A549 (cell line): ENCODE results near the gene BSND. TPM values are rescaled to one million over a fixed set of nuclear protein-coding genes. Genes with fewer than 3 reads are reported as not detected.

Experiments
- ATAC-seq, 2 experiments: fragments of 200-7000 bp in 1 of 2; fragments of >200 bp in 1 of 2; cut with Nextera tagmentation in 1 of 2; cut with Tn5 transposase in 1 of 2; 3 replicates each; pipeline versions ENCODE4 v1.8.0 to v1.9.1; 2018 to 2020; ENCODE audit warnings: mild to moderate bottlenecking in 1 of 2, moderate library complexity in 1 of 2
- CTCF ChIA-PET: fragments of 300-600 bp; sonication (Branson Sonifier 250); formaldehyde crosslinking; extraction: SDS; loops from one replicate; lab custom pipeline; 2021; ENCODE audit warnings: antibody characterized with exemption, inconsistent platforms; lab: Yijun Ruan, JAX
- POLR2A ChIA-PET: fragments of 350-600 bp; formaldehyde crosslinking; extraction: SDS; loops from one replicate; lab custom pipeline; 2021; ENCODE audit warnings: antibody characterized with exemption, inconsistent platforms; lab: Yijun Ruan, JAX
- DNase-seq, 2 experiments: peaks; one replicate each; pipeline versions ENCODE4 v3.0.0 to v3.0.0-alpha.2; 2011 to 2016; ENCODE audit warnings: low read depth in 1 of 2, low spot score in 1 of 2
- FAIRE-seq: peaks from 2 replicates; lab custom pipeline; 2011; peaks lifted over from hg19 to GRCh38; lab: Jason Lieb, UNC
- H3K27ac ChIP-seq, 2 experiments: fragments of >200 bp; sonication (Bioruptor Twin); formaldehyde crosslinking; 3 replicates each; pipeline ENCODE4 v1.5.1; 2016 to 2017
- H3K4me1 ChIP-seq: fragments of >200 bp; sonication (Bioruptor Twin); formaldehyde crosslinking; 3 replicates; pipeline ENCODE4 v1.6.1; 2016
- H3K4me2 ChIP-seq: fragments of >200 bp; sonication (Bioruptor Twin); formaldehyde crosslinking; 3 replicates; pipeline ENCODE4 v1.6.1; 2016
- H3K4me3 ChIP-seq: fragments of >200 bp; sonication (Bioruptor Twin); formaldehyde crosslinking; 3 replicates; pipeline ENCODE4 v1.5.1; 2016
- H3K9me3 ChIP-seq: fragments of >200 bp; sonication (Bioruptor Twin); formaldehyde crosslinking; 3 replicates; pipeline ENCODE4 v1.6.1; 2016
- BHLHE40 ChIP-seq: IDR thresholded peaks from 2 replicates; pipeline ENCODE4 v1.6.1; 2012; ENCODE audit warnings: low read depth, low read length, inconsistent platforms
- GATA3 ChIP-seq: IDR thresholded peaks from 2 replicates; pipeline ENCODE4 v1.6.1; 2012; ENCODE audit warnings: borderline replicate concordance
- KDM5A ChIP-seq: fragments of 200-600 bp; sonication (generic); IDR thresholded peaks from 2 replicates; pipeline ENCODE4 v1.6.1; 2016; ENCODE audit warnings: antibody characterized with exemption, mild to moderate bottlenecking
- MAZ ChIP-seq: fragments of 150-350 bp; IDR thresholded peaks from 2 replicates; pipeline ENCODE4 v1.6.1; 2014; ENCODE audit warnings: antibody characterized with exemption, low read depth, low read length, borderline replicate concordance
- NFE2L2 ChIP-seq: fragments of 150-350 bp; conservative IDR thresholded peaks from 2 replicates; pipeline ENCODE4 v1.6.1; 2014; ENCODE audit warnings: low read length
- NR3C1 ChIP-seq: fragments of >200 bp; sonication (Bioruptor Twin); formaldehyde crosslinking; IDR thresholded peaks from 3 replicates; pipeline ENCODE4 v1.6.1; 2017
- POLR2AphosphoS2 ChIP-seq: conservative IDR thresholded peaks from 2 replicates; pipeline ENCODE4 v1.6.1; 2012; ENCODE audit warnings: low read length, improper control_type of control experiment, inconsistent platforms
- RAD21 ChIP-seq, 2 experiments: fragments of >200 bp in 1 of 2; sonication (Bioruptor Twin) in 1 of 2; formaldehyde crosslinking in 1 of 2; IDR thresholded peaks in 1 of 2; conservative IDR thresholded peaks in 1 of 2; 2 replicates in 1 of 2; 3 replicates in 1 of 2; pipeline ENCODE4 v1.6.1; 2012 to 2018; ENCODE audit warnings: inconsistent platforms in 1 of 2
- RARB ChIP-seq: fragments of 250-450 bp; sonication (Bioruptor Pico); IDR thresholded peaks from 2 replicates; pipeline ENCODE4 v1.8.0; 2021; ENCODE audit warnings: mild to moderate bottlenecking, moderate library complexity
- RFX5 ChIP-seq: fragments of 450-650 bp; IDR thresholded peaks from 2 replicates; pipeline ENCODE4 v1.7.1; 2014; ENCODE audit warnings: antibody characterized with exemption, mild to moderate bottlenecking, moderate library complexity
- TFCP2L1 ChIP-seq: fragments of 250-450 bp; sonication (Bioruptor Pico); IDR thresholded peaks from 2 replicates; pipeline ENCODE4 v1.5.0; 2021; ENCODE audit warnings: mild to moderate bottlenecking
- ZFP36 ChIP-seq: fragments of 450-650 bp; IDR thresholded peaks from 2 replicates; pipeline ENCODE4 v1.6.1; 2014; ENCODE audit warnings: borderline replicate concordance; ENCODE audit not compliant: partially characterized antibody
- ZSCAN20 ChIP-seq: fragments of 250-450 bp; sonication (Bioruptor Pico); IDR thresholded peaks from 2 replicates; pipeline ENCODE4 v1.8.0; 2022; ENCODE audit warnings: mild to moderate bottlenecking, moderate library complexity
- WGBS: methylation state at CpG from one replicate; pipeline ENCODE4 v1.1.6; 2017; ENCODE audit errors: missing lambda C conversion rate; 5-methylcytosine and 5-hydroxymethylcytosine counted together
- polyA plus RNA-seq, 4 experiments: library from polyadenylated mRNA; depleted of rRNA in 3 of 4; stranded (reverse); fragments of >200 nt; fragmentation: RNase III in 1 of 4; extraction: RNeasy Plus Mini Kit Qiagen cat#74134 plus additional on column Dnase treatment in 1 of 4; gene quantifications; 2 replicates in 3 of 4; 3 replicates in 1 of 4; pipeline ENCODE4 v1.2.3, GENCODE V29; 2011 to 2017
- TF ChIP-seq, protein P1 (sequence below): fragments of 450-650 bp; IDR thresholded peaks from 2 replicates; pipeline ENCODE4 v1.6.1; 2014; ENCODE audit warnings: antibody characterized with exemption
- TF ChIP-seq, protein P2 (sequence below): fragments of >200 bp; sonication (Bioruptor Twin); formaldehyde crosslinking; IDR thresholded peaks from 3 replicates; pipeline ENCODE4 v1.6.1; 2016
- TF ChIP-seq, protein P3 (sequence below): fragments of 150-350 bp; IDR thresholded peaks from 2 replicates; pipeline ENCODE4 v1.6.1; 2014; ENCODE audit warnings: low read depth, mild to moderate bottlenecking, low read length
- TF ChIP-seq, protein P4 (sequence below): fragments of >200 bp; sonication (Bioruptor Twin); formaldehyde crosslinking; IDR thresholded peaks from 2 replicates; pipeline ENCODE4 v1.6.1; 2016

Gene BSND
- polyA plus RNA-seq, 2 of the 4 experiments (the other 2 are of a cell fraction) = not detected

DNA sequence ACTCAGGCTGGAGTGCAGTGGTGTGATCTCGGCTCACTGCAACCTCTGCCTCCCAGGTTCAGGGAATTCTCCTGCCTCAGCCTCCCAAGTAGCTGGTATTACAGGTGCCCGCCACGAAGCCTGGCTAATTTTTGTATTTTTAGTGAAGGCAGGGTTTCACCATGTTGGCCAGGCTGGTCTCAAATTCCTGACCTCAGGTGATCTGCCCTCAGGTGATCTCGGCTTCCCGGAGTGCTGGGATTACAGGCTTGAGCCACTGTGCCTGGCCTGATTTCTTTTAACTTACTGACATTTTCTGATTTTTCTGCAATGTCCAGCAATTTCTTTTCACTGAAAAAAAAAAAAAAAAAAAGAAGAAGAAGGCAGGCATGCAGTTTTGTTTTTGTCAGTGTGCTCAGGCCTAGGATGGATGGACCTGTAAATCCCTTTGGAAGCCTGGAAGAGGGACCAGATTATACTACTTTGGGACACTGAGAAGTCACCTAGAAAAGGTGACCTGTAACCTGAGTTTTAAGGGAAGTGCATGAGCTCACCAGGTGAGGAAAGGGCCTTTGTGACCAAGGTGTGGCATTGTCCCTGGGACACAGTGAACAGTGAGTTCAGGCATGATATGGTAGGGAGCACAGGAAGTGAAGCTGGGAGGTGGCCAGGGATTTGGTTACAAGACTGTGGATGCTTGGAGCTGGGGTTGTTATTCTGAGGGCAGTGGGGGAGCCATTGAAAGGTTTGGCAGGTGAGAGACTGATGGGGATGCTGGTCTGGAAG lies 21.0 kb upstream of the BSND start:
- no peak for FAIRE-seq
- H3K9me3 ChIP-seq = no peaks in the 10 kb centered on the region
- 84% methylated on average over 4 of the region's 5 CpGs for WGBS
- POLR2A ChIA-PET = no interaction called here
- no peak overlapping the region for H3K4me3 ChIP-seq
- TF ChIP-seq NFE2L2 = no peak
- no peak for TF ChIP-seq ZFP36
- TF ChIP-seq RAD21 (conservative IDR thresholded peaks at IDR 0.05 in 1 of 2, IDR thresholded peaks at IDR 0.05 in 1 of 2) = no peak
- no peak for TF ChIP-seq TFCP2L1 (CRISPR knock-in tag)
- no peak for TF ChIP-seq NR3C1
- TF ChIP-seq, protein P1, sequence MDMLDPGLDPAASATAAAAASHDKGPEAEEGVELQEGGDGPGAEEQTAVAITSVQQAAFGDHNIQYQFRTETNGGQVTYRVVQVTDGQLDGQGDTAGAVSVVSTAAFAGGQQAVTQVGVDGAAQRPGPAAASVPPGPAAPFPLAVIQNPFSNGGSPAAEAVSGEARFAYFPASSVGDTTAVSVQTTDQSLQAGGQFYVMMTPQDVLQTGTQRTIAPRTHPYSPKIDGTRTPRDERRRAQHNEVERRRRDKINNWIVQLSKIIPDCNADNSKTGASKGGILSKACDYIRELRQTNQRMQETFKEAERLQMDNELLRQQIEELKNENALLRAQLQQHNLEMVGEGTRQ = no peak
- TF ChIP-seq RFX5 = no peak
- TF ChIP-seq, protein P2, sequence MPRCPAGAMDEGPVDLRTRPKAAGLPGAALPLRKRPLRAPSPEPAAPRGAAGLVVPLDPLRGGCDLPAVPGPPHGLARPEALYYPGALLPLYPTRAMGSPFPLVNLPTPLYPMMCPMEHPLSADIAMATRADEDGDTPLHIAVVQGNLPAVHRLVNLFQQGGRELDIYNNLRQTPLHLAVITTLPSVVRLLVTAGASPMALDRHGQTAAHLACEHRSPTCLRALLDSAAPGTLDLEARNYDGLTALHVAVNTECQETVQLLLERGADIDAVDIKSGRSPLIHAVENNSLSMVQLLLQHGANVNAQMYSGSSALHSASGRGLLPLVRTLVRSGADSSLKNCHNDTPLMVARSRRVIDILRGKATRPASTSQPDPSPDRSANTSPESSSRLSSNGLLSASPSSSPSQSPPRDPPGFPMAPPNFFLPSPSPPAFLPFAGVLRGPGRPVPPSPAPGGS = no peak
- TF ChIP-seq GATA3 = no peak
- TF ChIP-seq MAZ = no peak
- no peak for TF ChIP-seq POLR2AphosphoS2
- TF ChIP-seq, protein P3, sequence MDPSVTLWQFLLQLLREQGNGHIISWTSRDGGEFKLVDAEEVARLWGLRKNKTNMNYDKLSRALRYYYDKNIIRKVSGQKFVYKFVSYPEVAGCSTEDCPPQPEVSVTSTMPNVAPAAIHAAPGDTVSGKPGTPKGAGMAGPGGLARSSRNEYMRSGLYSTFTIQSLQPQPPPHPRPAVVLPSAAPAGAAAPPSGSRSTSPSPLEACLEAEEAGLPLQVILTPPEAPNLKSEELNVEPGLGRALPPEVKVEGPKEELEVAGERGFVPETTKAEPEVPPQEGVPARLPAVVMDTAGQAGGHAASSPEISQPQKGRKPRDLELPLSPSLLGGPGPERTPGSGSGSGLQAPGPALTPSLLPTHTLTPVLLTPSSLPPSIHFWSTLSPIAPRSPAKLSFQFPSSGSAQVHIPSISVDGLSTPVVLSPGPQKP = no peak
- TF ChIP-seq KDM5A = no peak
- TF ChIP-seq BHLHE40 = no peak
- TF ChIP-seq ZSCAN20 (CRISPR knock-in tag) = no peak
- H3K4me1 ChIP-seq = peaks cover 11% of the 10 kb centered on the region; the same call in 2 of the 3 replicates
- no peak overlapping the region for H3K27ac ChIP-seq
- H3K4me2 ChIP-seq = no peak overlapping the region
- no peak for DNase-seq
- CTCF ChIA-PET = interaction anchor here (1.0 to 3.8 kb wide), 5 partner anchors 8 to 32 kb away, joined by 3 to 19 read pairs (median 10); no protein-coding TSS in a partner anchor
- no peak for ATAC-seq

DNA sequence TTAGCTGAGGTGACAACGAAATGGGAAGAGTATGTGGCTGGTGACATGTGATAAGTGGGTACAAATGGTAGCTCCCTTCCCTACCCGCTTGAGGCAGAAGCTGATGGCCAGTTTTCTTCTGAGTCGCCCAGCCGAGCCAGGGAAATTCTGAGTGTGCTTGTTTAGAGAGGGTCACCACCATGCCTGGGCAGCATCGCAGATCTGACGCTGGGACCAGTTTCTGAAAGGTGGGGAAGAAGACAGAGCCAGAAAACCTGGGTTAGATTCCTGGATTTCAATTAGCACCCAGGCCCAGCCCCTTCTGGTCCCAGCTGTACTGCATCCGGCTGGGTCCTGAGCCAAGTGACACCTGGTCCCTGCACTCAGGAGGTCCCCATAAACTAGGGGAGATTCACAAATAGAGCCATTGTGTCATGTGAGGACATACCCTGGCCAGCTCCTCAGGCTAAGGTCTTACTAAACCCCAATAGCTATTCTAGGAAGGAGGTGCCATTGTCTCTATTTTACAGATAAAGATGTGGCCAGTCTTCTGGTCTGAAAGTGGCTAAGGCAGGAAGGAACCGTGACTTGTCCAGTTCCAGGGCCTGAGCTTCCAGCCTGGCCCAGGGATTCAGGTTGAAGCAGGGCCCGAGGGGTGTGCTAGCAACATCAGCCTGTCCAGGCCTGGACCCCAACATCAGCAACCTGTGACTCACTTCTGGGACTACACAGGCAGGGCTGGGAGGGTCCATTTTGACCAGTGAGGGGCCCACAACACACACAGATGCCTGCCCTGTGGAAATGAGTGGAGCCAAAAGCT lies 20.0 kb upstream of the BSND start:
- no peak for DNase-seq
- CTCF ChIA-PET = interaction anchor here (0.8 to 3.8 kb wide), 7 partner anchors 10 to 33 kb away, joined by 3 to 19 read pairs (median 7); no protein-coding TSS in a partner anchor
- TF ChIP-seq, protein P4, sequence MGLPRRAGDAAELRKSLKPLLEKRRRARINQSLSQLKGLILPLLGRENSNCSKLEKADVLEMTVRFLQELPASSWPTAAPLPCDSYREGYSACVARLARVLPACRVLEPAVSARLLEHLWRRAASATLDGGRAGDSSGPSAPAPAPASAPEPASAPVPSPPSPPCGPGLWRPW = no peak
- TF ChIP-seq RARB (CRISPR knock-in tag) (no peak), NFE2L2 (no peak)
- POLR2A ChIA-PET = no interaction called here
- no peak overlapping the region for H3K4me3 ChIP-seq
- no peak for FAIRE-seq
- H3K27ac ChIP-seq = no peak overlapping the region
- no peak overlapping the region for H3K4me2 ChIP-seq
- no peak for ATAC-seq
- WGBS = 83% methylated on average over 8 of the region's 9 CpGs
- H3K4me1 ChIP-seq = 0 out of 3 replicates have a peak, but pooled peaks cover 2% of the 10 kb centered on the region
- H3K9me3 ChIP-seq = no peaks in the 10 kb centered on the region
